HG03103 (cell line): Measurements from ENCODE around the gene SDK2.
"Not testable (repeated sequence)": the region's sequence is repeated elsewhere in the genome, so short reads cannot be mapped to it uniquely, and the experiment has no call there.

Source experiments
- ATAC-seq: cut with Tn5 transposase; IDR thresholded peaks from one replicate; pipeline ENCODE4 v1.9.1; 2021; ENCODE audit warnings: low read depth; ENCODE audit not compliant: unreplicated experiment

The SDK2 gene

GRCh38 chr17:73492821-73493814 is 151.1 kb downstream of the SDK2 start:
- no peak for ATAC-seq

- ATAC-seq = no peak
Observed at GRCh38 chr17:73492125-73492820, 152.0 kb downstream of the SDK2 start.

- ATAC-seq = no peak
Observed at GRCh38 chr17:73491648-73492047, 152.6 kb downstream of the SDK2 start.

- no peak for ATAC-seq
Observed at GRCh38 chr17:73490851-73491250, 153.4 kb downstream of the SDK2 start.

GRCh38 chr17:73489991-73490390 is 154.3 kb downstream of the SDK2 start:
- ATAC-seq = no peak

- ATAC-seq = no peak
Observed at GRCh38 chr17:73489333-73489732, 154.9 kb downstream of the SDK2 start.

GRCh38 chr17:73485130-73485529 is 159.1 kb downstream of the SDK2 start:
- no peak for ATAC-seq

- no peak for ATAC-seq
Observed at GRCh38 chr17:73482894-73483293, 161.4 kb downstream of the SDK2 start.

GRCh38 chr17:73482251-73482716 is 162.0 kb downstream of the SDK2 start:
- no peak for ATAC-seq

GRCh38 chr17:73481676-73482075 is 162.6 kb downstream of the SDK2 start:
- ATAC-seq = no peak

GRCh38 chr17:73480740-73481139 is 163.5 kb downstream of the SDK2 start:
- no peak for ATAC-seq

GRCh38 chr17:73478768-73479424 is 165.3 kb downstream of the SDK2 start:
- no peak for ATAC-seq

- no peak for ATAC-seq
Observed at GRCh38 chr17:73478334-73478733, 165.9 kb downstream of the SDK2 start.

GRCh38 chr17:73476890-73477350 is 167.3 kb downstream of the SDK2 start:
- no peak for ATAC-seq

GRCh38 chr17:73474370-73474988 is 169.8 kb downstream of the SDK2 start:
- no peak for ATAC-seq

GRCh38 chr17:73472715-73473114 is 171.5 kb downstream of the SDK2 start:
- not testable (repeated sequence) for ATAC-seq

- no peak for ATAC-seq
Observed at GRCh38 chr17:73471924-73472323, 172.3 kb downstream of the SDK2 start.

- ATAC-seq = no peak
Observed at GRCh38 chr17:73470316-73470826, 173.9 kb downstream of the SDK2 start.

- ATAC-seq = no peak
Observed at GRCh38 chr17:73469311-73469710, 174.9 kb downstream of the SDK2 start.

GRCh38 chr17:73468221-73468620 is 176.0 kb downstream of the SDK2 start:
- ATAC-seq = no peak
